Activated CD8-positive, alpha-beta memory T cell treated with anti-CD3 and anti-CD28 coated beads, Interleukin-2, amount 50 U/mL, for 4 hours (primary cell): ENCODE measurements around the gene RAB35.

Experiments used
- DNase-seq: peaks from one replicate; pipeline ENCODE4 v3.0.0-alpha.2; 2020

RAB35 gene

GRCh38 chr12:120081641-120082040 lies 34.9 kb downstream of the RAB35 start:
- DNase-seq = no peak

DNA sequence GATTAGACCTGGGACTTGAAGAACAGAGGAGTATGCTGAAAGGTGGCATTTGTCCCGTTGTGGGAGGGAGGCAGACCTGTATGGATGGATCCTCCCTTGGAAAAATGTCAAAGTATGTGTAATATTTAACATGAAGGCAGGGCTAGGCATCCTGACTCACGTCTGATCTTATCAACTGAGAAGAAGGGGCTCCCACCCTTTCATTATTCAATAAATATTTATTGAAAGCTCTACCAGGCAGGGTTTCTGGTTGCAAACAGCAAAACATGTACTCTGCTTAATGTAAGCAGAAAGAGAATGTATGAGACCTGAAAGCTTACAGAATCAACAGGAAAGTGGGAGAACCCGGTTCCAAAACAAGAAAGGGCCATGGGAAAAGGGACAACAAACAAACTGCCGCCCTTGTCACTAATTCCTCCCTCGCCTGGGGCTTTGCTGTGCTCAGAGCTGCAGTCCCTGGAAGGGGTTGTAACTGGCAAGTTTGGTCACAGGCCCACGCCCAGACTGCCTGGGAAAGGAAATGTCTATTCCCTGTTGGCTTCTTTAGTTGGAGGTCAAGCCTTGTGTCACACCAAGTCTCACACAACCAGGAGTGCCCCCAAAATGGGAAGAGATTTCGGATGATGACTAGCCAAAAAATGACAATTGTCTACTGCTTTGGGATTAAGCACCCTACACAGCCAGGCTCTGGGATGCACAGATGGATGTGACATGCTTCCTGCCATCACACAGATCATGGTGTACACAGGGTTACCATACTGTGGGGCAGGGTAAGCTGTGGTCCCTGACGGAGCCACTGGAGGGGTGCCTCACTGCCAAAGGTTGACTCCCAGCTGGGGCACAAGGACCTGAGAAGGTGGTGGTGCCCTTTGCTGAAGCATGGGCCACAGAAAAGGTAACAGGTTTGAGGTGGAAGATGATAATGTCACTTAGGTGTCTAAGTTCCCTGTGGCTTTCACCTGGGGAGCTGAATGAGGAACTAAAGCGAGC lies 36.8 kb downstream of the RAB35 start:
- DNase-seq = no peak

GRCh38 chr12:120078868-120079267 lies 37.7 kb downstream of the RAB35 start:
- DNase-seq = no peak

- no peak for DNase-seq
Measured at GRCh38 chr12:120077260-120077659, 39.3 kb downstream of the RAB35 start.

GRCh38 chr12:120076651-120077050 lies 39.9 kb downstream of the RAB35 start:
- DNase-seq = peak; percentile 7

GRCh38 chr12:120075034-120075616 lies 41.4 kb downstream of the RAB35 start:
- DNase-seq = peak; percentile 6

DNA sequence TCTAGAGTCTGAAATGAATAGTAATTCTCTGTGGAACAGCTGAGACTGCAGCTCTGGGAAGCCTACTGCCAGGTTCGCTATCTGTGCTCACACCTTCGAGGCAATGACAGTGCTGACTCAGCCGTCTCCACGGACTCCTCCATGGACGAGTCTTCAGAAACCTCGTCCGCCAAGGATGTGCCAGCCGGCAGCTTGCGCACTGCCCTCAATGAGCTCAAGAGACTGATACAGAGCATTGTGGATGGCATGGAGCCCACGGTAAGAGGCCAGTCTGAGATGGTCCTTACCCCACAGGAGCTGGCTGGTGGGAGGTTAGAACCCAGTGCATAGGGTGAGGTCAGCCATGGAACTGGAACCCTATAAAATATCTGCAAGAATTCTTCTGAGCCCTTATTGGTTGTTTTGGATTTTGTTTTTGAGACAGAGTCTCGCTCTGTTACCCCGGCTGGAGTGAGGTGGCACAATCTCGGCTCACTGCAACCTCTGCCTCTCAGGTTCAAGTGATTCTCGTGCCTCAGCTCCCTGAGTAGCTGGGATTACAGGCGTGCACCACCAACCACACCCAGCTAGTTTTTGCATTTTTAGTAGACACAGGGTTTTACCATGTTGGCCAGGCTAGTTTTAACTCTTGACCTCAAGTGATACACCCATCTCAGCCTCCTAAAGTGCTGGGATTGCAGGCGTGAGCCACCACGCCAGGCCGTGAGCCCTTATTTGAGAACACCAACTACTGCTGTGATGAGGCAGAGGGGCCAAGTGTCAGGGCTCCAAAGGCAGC lies 43.9 kb downstream of the RAB35 start:
- DNase-seq = peak; percentile 11

GRCh38 chr12:120071493-120072020 lies 45.0 kb downstream of the RAB35 start:
- peak; percentile 5 for DNase-seq

DNA sequence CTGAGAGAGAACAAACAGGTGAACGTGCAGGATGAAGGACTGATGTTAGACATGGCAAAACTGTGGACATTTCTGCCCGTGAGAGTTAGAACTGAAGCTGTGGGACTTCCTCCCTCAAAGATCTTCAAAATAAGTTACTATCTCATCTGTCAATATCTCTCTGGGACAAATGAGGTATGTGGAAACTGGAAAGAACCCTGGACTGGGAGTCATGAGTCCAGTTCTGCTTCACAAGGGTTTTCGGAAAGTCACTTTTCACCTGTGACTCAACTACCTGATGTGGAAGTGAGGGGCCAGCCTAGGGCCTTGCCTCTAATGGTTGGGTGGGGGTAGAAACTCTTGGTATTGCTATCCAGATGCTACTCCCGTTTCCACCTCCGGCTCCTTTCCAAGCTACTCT lies 47.3 kb downstream of the RAB35 start:
- DNase-seq = peak; percentile 9

- peak; percentile 2 for DNase-seq
Measured at GRCh38 chr12:120067901-120068300, 48.7 kb downstream of the RAB35 start.

- peak; percentile 8 for DNase-seq
Measured at GRCh38 chr12:120067084-120067869, 49.3 kb downstream of the RAB35 start.

DNA sequence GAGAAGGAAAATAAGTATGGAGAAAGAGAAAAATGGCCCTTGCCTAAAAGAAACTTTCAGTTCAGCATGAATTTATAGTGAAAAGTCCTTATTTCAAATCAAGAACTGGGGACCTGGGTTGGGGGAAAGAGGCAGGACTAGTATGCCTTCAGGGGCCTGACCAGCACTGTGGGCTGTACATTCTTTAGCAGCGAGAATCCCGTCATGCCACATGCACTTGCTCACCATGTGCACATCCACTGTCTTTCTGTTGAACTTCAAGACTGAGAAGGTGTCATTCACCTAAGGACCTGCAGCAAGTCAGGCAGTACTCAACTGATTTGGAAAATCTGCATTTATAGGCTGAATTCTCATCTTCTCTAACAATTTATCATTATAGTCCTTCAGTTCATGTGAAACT lies 50.2 kb downstream of the RAB35 start:
- no peak for DNase-seq

- no peak for DNase-seq
Measured at GRCh38 chr12:120065472-120065871, 51.1 kb downstream of the RAB35 start.

GRCh38 chr12:120064054-120064940 lies 52.3 kb downstream of the RAB35 start:
- no peak for DNase-seq

GRCh38 chr12:120062976-120063579 lies 53.5 kb downstream of the RAB35 start:
- no peak for DNase-seq

DNA sequence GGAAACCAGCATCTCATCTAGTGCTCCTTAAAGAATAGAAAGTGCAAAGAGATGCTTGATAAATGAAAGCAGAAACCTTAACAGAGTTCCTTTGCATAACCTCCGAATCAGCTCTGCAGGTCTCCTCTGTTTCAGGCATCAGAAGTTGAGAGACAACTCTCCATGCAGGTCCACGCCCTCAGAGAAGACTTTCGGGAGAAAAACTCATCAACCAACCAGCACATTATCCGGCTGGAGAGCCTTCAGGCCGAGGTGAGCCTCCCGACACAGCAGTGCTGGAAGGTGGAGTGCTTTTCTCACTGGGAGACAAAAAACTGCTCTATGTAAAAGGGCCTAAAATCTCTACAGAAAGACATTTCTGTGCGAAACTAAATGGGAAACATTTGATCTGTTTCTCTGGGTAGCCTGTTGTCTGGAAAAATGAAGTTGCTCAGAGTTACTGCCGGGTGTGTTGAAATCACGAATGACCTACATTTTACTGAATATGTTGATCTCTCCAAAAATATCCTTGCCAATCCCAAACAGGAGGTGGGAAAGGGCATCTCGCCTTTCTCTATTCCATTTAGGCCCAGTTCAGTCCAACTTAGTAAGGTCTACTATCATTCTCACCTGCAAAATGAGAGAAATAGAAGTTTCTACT lies 54.9 kb downstream of the RAB35 start:
- no peak for DNase-seq

- no peak for DNase-seq
Measured at GRCh38 chr12:120060717-120061116, 55.8 kb downstream of the RAB35 start.

DNA sequence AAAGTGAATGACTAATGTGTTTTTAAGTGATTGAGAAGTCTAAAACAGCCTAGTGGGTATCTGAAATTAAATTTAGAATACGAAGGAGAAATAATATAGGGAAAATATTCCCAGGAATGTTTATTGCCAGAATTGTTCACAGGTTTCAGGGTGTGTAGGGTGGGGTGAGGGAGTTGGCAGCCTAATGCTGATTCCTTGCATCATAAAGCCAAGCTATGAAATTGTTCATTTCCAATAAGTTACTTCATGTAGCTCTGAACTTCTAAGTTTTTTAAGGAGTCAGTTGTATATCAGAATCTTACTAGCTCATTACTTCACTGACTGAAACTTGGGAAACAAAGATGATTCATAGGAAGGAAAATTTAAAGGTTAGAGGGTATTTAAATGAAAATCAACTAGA lies 56.4 kb downstream of the RAB35 start:
- no peak for DNase-seq

DNA sequence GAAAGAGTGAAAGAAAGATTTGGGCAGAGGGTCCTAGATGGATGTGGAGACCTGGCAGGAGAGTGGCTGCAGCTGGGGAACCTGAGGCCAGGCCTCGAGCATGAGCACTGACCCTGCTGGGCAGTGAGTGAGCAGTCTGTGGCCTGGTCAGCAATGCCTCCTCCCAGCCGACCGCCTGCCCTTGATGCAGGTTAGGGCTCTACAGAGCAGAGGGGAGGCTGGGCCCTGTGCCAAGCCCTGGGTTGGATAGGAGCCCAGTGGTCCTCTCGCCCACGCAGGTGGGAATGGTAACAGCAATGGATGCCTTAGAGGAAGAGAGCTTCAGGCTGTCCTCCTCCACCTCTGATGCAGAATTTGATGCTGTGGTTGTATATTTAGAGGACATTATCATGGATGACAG lies 59.8 kb downstream of the RAB35 start:
- no peak for DNase-seq
